ENCODE data around the gene SCAMP2.
"Not testable (repeated sequence)": the region's sequence is repeated elsewhere in the genome, so short reads cannot be mapped to it uniquely, and the experiment has no call there.

The SCAMP2 gene

GRCh38 chr15:74891469-74891868 lies 18.3 kb upstream of the SCAMP2 start:
- DNase-seq (ENCODE audit: extremely low read depth in 1 of 2, low read depth in 1 of 2) = no peak

GRCh38 chr15:74890665-74890960 lies 17.4 kb upstream of the SCAMP2 start:
- DNase-seq (ENCODE audit: extremely low read depth in 1 of 2, low read depth in 1 of 2) = no peak

- DNase-seq (ENCODE audit: extremely low read depth in 1 of 2, low read depth in 1 of 2) = peak; percentile 49 to 74
These were observed 16.9 kb upstream of the SCAMP2 start, which contains the start of gene MPI for GRCh38 chr15:74889883-74890664. Gene MPI, plus strand, starts transcription at chr15:74890042. Its CDS starts 32 bp downstream, at chr15:74890074.

- no peak for DNase-seq (ENCODE audit: extremely low read depth in 1 of 2, low read depth in 1 of 2)
These were observed 16.3 kb upstream of the SCAMP2 start for GRCh38 chr15:74889390-74889882.

GRCh38 chr15:74888716-74889115 lies 15.6 kb upstream of the SCAMP2 start:
- no peak for DNase-seq (ENCODE audit: extremely low read depth in 1 of 2, low read depth in 1 of 2)

GRCh38 chr15:74887537-74888193 lies 14.5 kb upstream of the SCAMP2 start:
- DNase-seq (ENCODE audit: extremely low read depth in 1 of 2, low read depth in 1 of 2) = not testable (repeated sequence)

GRCh38 chr15:74885461-74885860 lies 12.3 kb upstream of the SCAMP2 start:
- DNase-seq (ENCODE audit: extremely low read depth in 1 of 2, low read depth in 1 of 2) = no peak

- no peak for DNase-seq (ENCODE audit: extremely low read depth in 1 of 2, low read depth in 1 of 2)
These were observed 11.5 kb upstream of the SCAMP2 start for GRCh38 chr15:74884428-74885223.

GRCh38 chr15:74882528-74882927 lies 9.4 kb upstream of the SCAMP2 start:
- DNase-seq (ENCODE audit: extremely low read depth in 1 of 2, low read depth in 1 of 2) = no peak

GRCh38 chr15:74878273-74878672 lies 5.1 kb upstream of the SCAMP2 start:
- no peak for DNase-seq (ENCODE audit: extremely low read depth in 1 of 2, low read depth in 1 of 2)

GRCh38 chr15:74873756-74874424 lies 725 bp upstream of the SCAMP2 start:
- no peak for DNase-seq (ENCODE audit: extremely low read depth in 1 of 2, low read depth in 1 of 2)

- no peak for DNase-seq (ENCODE audit: extremely low read depth in 1 of 2, low read depth in 1 of 2)
These were observed 496 bp downstream of the SCAMP2 start for GRCh38 chr15:74872702-74873035.

GRCh38 chr15:74870436-74871215 lies 2.5 kb downstream of the SCAMP2 start:
- DNase-seq (ENCODE audit: extremely low read depth in 1 of 2, low read depth in 1 of 2) = no peak

GRCh38 chr15:74869726-74870407 lies 3.3 kb downstream of the SCAMP2 start:
- DNase-seq (ENCODE audit: extremely low read depth in 1 of 2, low read depth in 1 of 2) = no peak

GRCh38 chr15:74869372-74869725 lies 3.8 kb downstream of the SCAMP2 start:
- DNase-seq (ENCODE audit: extremely low read depth in 1 of 2, low read depth in 1 of 2) = no peak

- DNase-seq (ENCODE audit: extremely low read depth in 1 of 2, low read depth in 1 of 2) = no peak
These were observed 5.1 kb downstream of the SCAMP2 start for GRCh38 chr15:74868059-74868458.

- DNase-seq (ENCODE audit: extremely low read depth in 1 of 2, low read depth in 1 of 2) = no peak
These were observed 5.6 kb downstream of the SCAMP2 start for GRCh38 chr15:74867466-74868038.

- DNase-seq (ENCODE audit: extremely low read depth in 1 of 2, low read depth in 1 of 2) = no peak
These were observed 7.1 kb downstream of the SCAMP2 start for GRCh38 chr15:74866090-74866489.

GRCh38 chr15:74865316-74865715 lies 7.8 kb downstream of the SCAMP2 start:
- no peak for DNase-seq (ENCODE audit: extremely low read depth in 1 of 2, low read depth in 1 of 2)

GRCh38 chr15:74864296-74864695 lies 8.9 kb downstream of the SCAMP2 start:
- no peak for DNase-seq (ENCODE audit: extremely low read depth in 1 of 2, low read depth in 1 of 2)
